Bronchial epithelial cell (primary cell): ENCODE measurements around the gene TEKT5. TPM values are rescaled to one million over a fixed set of nuclear protein-coding genes. Genes with fewer than 3 reads are reported as not detected.

ENCODE experiments used
- DNase-seq: peaks from one replicate; pipeline ENCODE4 v3.0.0-alpha.2; 2010; ENCODE audit warnings: low read depth
- FAIRE-seq: peaks from 2 replicates; lab custom pipeline; 2011; peaks lifted over from hg19 to GRCh38; lab: Jason Lieb, UNC
- H3K27me3 ChIP-seq: 2 replicates; pipeline ENCODE4 v1.5.1; 2011; ENCODE audit warnings: low read length; ENCODE audit not compliant: control insufficient read depth, insufficient read depth
- H3K36me3 ChIP-seq: 2 replicates; pipeline ENCODE4 v1.5.1; 2011; ENCODE audit warnings: low read length; ENCODE audit not compliant: control insufficient read depth, insufficient read depth
- H3K4me3 ChIP-seq: 2 replicates; pipeline ENCODE4 v1.5.1; 2011; ENCODE audit warnings: mild to moderate bottlenecking, low read depth, low read length, control low read depth
- CTCF ChIP-seq: IDR thresholded peaks from 2 replicates; pipeline ENCODE4 v1.5.1; 2011; ENCODE audit warnings: mild to moderate bottlenecking, moderate library complexity, low read length, control low read depth, inconsistent platforms; ENCODE audit not compliant: insufficient read depth, severe bottlenecking
- total RNA-seq: library from RNA; depleted of rRNA; stranded (reverse); fragments of >200 nt; gene quantifications from 2 replicates; pipeline ENCODE4 v1.2.1, GENCODE V29; 2014

The TEKT5 gene
- total RNA-seq, 1 donor from 2014 or later, result 0.53 TPM

- Histone ChIP-seq H3K27me3 (no peaks in the 10 kb centered on the region), H3K36me3 (no peaks in the 10 kb centered on the region), H3K4me3 (peak overlapping the region; percentile 87)
- DNase-seq, result no peak
- FAIRE-seq, result no peak
- TF ChIP-seq CTCF, result no peak
Observed at GRCh38 chr16:10580883-10581247, 113.9 kb downstream of the TEKT5 start.

GRCh38 chr16:10579965-10580882 is 114.5 kb downstream of the TEKT5 start, which contains the start of gene EMP2:
Gene EMP2 (minus strand): TSS chr16:10580598. CDS start chr16:10547617, 32,981 bp downstream.
- no peak for FAIRE-seq
- peak; percentile 57 for DNase-seq
- peak; percentile 80 for TF ChIP-seq CTCF
- Histone ChIP-seq H3K4me3 (peak within 1 kb of the TSS; percentile 87), H3K27me3 (no peaks in the 10 kb centered on the region), H3K36me3 (no peaks in the 10 kb centered on the region)

GRCh38 chr16:10579575-10579964 is 115.2 kb downstream of the TEKT5 start:
- Histone ChIP-seq H3K27me3 (no peaks in the 10 kb centered on the region), H3K4me3 (peak overlapping the region; percentile 87), H3K36me3 (no peaks in the 10 kb centered on the region)
- DNase-seq (no peak), FAIRE-seq (no peak)
- no peak for TF ChIP-seq CTCF

GRCh38 chr16:10578474-10579316 is 116.0 kb downstream of the TEKT5 start:
- no peak for FAIRE-seq
- DNase-seq, result peak; percentile 37
- H3K27me3 ChIP-seq, result no peaks in the 10 kb centered on the region
- peak; percentile 19 for TF ChIP-seq CTCF
- no peaks in the 10 kb centered on the region for H3K36me3 ChIP-seq
- H3K4me3 ChIP-seq, result peak overlapping the region; percentile 87

Other genes with a start within 250 kb of the TEKT5 start
- gene EMP2, start 114.3 kb downstream of the TEKT5 start, total RNA-seq, result 15.5 and 24.6 TPM in 2 replicates
- 12.9 and 16.6 TPM in 2 replicates for gene NUBP1, start 48.9 kb upstream of the TEKT5 start, total RNA-seq
- not detected in 2 replicates for gene TVP23A, start 123.9 kb upstream of the TEKT5 start, total RNA-seq
- 0.13 TPM in 1 of 2 replicates, not detected in the other for gene CIITA, start 182.3 kb upstream of the TEKT5 start, total RNA-seq
- 46.2 and 47.9 TPM in 2 replicates for gene DEXI, start 247.5 kb upstream of the TEKT5 start, total RNA-seq
- gene CLEC16A, start 249.6 kb upstream of the TEKT5 start, total RNA-seq, result 13.8 and 15.8 TPM in 2 replicates